Frontal cortex (tissue), 4 donors: Measurements from ENCODE around the gene TFCP2L1. TPM values are rescaled to one million over a fixed set of nuclear protein-coding genes. Genes with fewer than 3 reads are reported as not detected.
A peak's percentile ranks its signal among the peaks of the same experiment; 100 is the strongest.
"Not testable (repeated sequence)": the region's sequence is repeated elsewhere in the genome, so short reads cannot be mapped to it uniquely, and the experiment has no call there.

Experiments
- DNase-seq, 2 donors: peaks; one replicate each; pipeline ENCODE4 v3.0.0; 2012; ENCODE audit warnings: low spot score in 2 of 2
- FAIRE-seq: peaks from 2 replicates; lab custom pipeline; 2012; peaks lifted over from hg19 to GRCh38; lab: Jason Lieb, UNC
- total RNA-seq: library from RNA; depleted of rRNA; stranded (reverse); fragments of >200 nt; gene quantifications from one replicate; pipeline ENCODE4 v1.2.3, GENCODE V29; 2014
- donor health status: control.
- donor health status: control.
- donor health status: control.

TFCP2L1 gene
- total RNA-seq, 1 donor from 2014 or later, result under 0.01 TPM

- FAIRE-seq, DNase-seq: not testable (repeated sequence)
Measured at GRCh38 chr2:121297866-121298265, 12.9 kb upstream of the TFCP2L1 start.

- DNase-seq, result peak in 1 of 2 donors; percentile 63
- FAIRE-seq, result no peak
Measured at GRCh38 chr2:121297217-121297830, 12.3 kb upstream of the TFCP2L1 start.

GRCh38 chr2:121295911-121296650 lies 11.1 kb upstream of the TFCP2L1 start:
- DNase-seq (no peak), FAIRE-seq (no peak)

GRCh38 chr2:121294881-121295840 lies 10.2 kb upstream of the TFCP2L1 start:
- no peak for DNase-seq
- no peak for FAIRE-seq

GRCh38 chr2:121293450-121294325 lies 8.7 kb upstream of the TFCP2L1 start:
- FAIRE-seq (no peak), DNase-seq (no peak)

- no peak for FAIRE-seq
- DNase-seq, result no peak
Measured at GRCh38 chr2:121291251-121291580, 6.2 kb upstream of the TFCP2L1 start.

GRCh38 chr2:121289271-121289670 lies 4.3 kb upstream of the TFCP2L1 start:
- FAIRE-seq (no peak), DNase-seq (no peak)

- DNase-seq (no peak), FAIRE-seq (no peak)
Measured at GRCh38 chr2:121288454-121289231, 3.6 kb upstream of the TFCP2L1 start.

- no peak for DNase-seq
- FAIRE-seq, result no peak
Measured at GRCh38 chr2:121287956-121288355, 3.0 kb upstream of the TFCP2L1 start.

- DNase-seq, result no peak
- no peak for FAIRE-seq
Measured at GRCh38 chr2:121287146-121287798, 2.3 kb upstream of the TFCP2L1 start.

GRCh38 chr2:121286506-121286905 lies 1.5 kb upstream of the TFCP2L1 start:
- no peak for FAIRE-seq
- DNase-seq, result no peak

GRCh38 chr2:121285926-121286325 lies 924 bp upstream of the TFCP2L1 start:
- DNase-seq (no peak), FAIRE-seq (no peak)

- DNase-seq, result no peak
- no peak for FAIRE-seq
Measured at GRCh38 chr2:121283670-121284462, 1.1 kb downstream of the TFCP2L1 start.

- DNase-seq (no peak), FAIRE-seq (no peak)
Measured at GRCh38 chr2:121282800-121283385, 2.1 kb downstream of the TFCP2L1 start.

GRCh38 chr2:121281694-121282093 lies 3.3 kb downstream of the TFCP2L1 start:
- FAIRE-seq (no peak), DNase-seq (no peak)

- FAIRE-seq, result no peak
- no peak for DNase-seq
Measured at GRCh38 chr2:121281107-121281506, 3.9 kb downstream of the TFCP2L1 start.

GRCh38 chr2:121279476-121280220 lies 5.4 kb downstream of the TFCP2L1 start:
- DNase-seq (no peak), FAIRE-seq (no peak)
